Measurements from ENCODE around the gene CRYGN. TPM values are rescaled to one million over a fixed set of nuclear protein-coding genes. Genes with fewer than 3 reads are reported as not detected.
A peak's percentile ranks its signal among the peaks of the same experiment; 100 is the strongest.

CRYGN gene
- total and polyA plus RNA-seq, 2 of the 13 experiments (the other 11 are each of a cell fraction or from before 2014, with no cell fraction given), result 0.11 TPM; not detected in 1

GRCh38 chr7:151406051-151406875 is 33.7 kb downstream of the CRYGN start:
- BruUV-seq (replicated peaks), result no TSS peak
- no peak overlapping the region for H2AFZ ChIP-seq (ENCODE audit: low read length)
- 73% methylated on average over 19 of the region's 24 CpGs for WGBS (ENCODE audit: low lambda C conversion rate)

More at GRCh38 chr7:151406051-151406875, 33.7 kb downstream of the CRYGN start:
- Histone ChIP-seq H3K36me3 (replicated peaks in 1 of 2; ENCODE audit: control insufficient read depth in 1 of 2, insufficient read depth in 2 of 2, low read length in 2 of 2) (no peaks in the 10 kb centered on the region), H3K4me2 (ENCODE audit: low read depth, low read length) (peak overlapping the region; percentile 62; the same call in 1 of the 2 replicates), H3K9ac (ENCODE audit: insufficient read depth, low read depth, low read length) (no peak overlapping the region), H3K27ac (ENCODE audit: extremely low read length, insufficient read depth, low read length) (no peak overlapping the region), H3K4me1 (ENCODE audit: insufficient read depth, low read length) (peaks cover 60% of the 10 kb centered on the region), H3K79me2 (ENCODE audit: insufficient read depth, low read length) (no peaks in the 10 kb centered on the region), H4K20me1 (ENCODE audit: insufficient read depth, low read length) (no peaks in the 10 kb centered on the region), H3K9me3 (ENCODE audit: low read length) (no peaks in the 10 kb centered on the region), H3K4me3 (replicated peaks in 1 of 3; ENCODE audit: insufficient read depth in 1 of 3, low read depth in 2 of 3, low read length in 3 of 3) (no peak overlapping the region), H3K27me3 (ENCODE audit: control insufficient read depth in 1 of 2, insufficient read depth in 2 of 2, low read length in 2 of 2) (peaks cover 0 to 54% of the 10 kb centered on the region in 2 experiments)
- ATAC-seq (no peak), FAIRE-seq (no peak), DNase-seq (ENCODE audit: low spot score) (no peak)
- in situ Hi-C loops (cut with HindIII; ENCODE audit: extremely low pct_ligation_motif_present, low pct_unique_long_range_greater_than_20kb), result no loop called here
- intact Hi-C loops (cut with micrococcal nuclease; ENCODE audit: unreplicated experiment), result loop anchor here (5.0 kb wide), 1 partner anchor 41 kb away; no protein-coding TSS in a partner anchor
- CTCF ChIA-PET (ENCODE audit: low intra/inter-chr PET ratio, low total read pairs), result no interaction called here
- TF ChIP-seq, protein P1, sequence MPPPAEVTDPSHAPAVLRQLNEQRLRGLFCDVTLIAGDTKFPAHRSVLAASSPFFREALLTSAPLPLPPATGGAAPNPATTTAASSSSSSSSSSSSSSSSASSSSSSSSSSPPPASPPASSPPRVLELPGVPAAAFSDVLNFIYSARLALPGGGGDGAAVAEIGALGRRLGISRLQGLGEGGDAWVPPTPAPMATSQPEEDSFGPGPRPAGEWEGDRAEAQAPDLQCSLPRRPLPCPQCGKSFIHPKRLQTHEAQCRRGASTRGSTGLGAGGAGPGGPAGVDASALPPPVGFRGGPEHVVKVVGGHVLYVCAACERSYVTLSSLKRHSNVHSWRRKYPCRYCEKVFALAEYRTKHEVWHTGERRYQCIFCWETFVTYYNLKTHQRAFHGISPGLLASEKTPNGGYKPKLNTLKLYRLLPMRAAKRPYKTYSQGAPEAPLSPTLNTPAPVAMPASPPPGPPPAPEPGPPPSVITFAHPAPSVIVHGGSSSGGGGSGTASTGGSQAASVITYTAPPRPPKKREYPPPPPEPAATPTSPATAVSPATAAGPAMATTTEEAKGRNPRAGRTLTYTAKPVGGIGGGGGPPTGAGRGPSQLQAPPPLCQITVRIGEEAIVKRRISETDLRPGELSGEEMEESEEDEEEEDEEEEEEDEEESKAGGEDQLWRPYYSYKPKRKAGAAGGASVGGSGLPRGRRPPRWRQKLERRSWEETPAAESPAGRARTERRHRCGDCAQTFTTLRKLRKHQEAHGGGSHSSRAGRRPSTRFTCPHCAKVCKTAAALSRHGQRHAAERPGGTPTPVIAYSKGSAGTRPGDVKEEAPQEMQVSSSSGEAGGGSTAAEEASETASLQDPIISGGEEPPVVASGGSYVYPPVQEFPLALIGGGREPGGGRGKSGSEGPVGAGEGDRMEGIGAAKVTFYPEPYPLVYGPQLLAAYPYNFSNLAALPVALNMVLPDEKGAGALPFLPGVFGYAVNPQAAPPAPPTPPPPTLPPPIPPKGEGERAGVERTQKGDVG (CRISPR knock-in tag; IDR thresholded peaks at IDR 0.05; ENCODE audit: borderline replicate concordance), result no peak
- TF ChIP-seq ESRRA (CRISPR knock-in tag; IDR thresholded peaks at IDR 0.05; ENCODE audit: low read depth) (no peak), ZBTB3 (CRISPR knock-in tag; IDR thresholded peaks at IDR 0.05; ENCODE audit: borderline replicate concordance, low read depth) (no peak), CREM (IDR thresholded peaks at IDR 0.05) (no peak), CREM (CRISPR knock-in tag; IDR thresholded peaks at IDR 0.05) (no peak), ZNF766 (CRISPR knock-in tag; IDR thresholded peaks at IDR 0.05; ENCODE audit: borderline replicate concordance) (no peak), BCL6 (CRISPR knock-in tag; IDR thresholded peaks at IDR 0.05) (no peak), ATF3 (CRISPR knock-in tag; IDR thresholded peaks at IDR 0.05) (no peak), DDIT3 (CRISPR knock-in tag; IDR thresholded peaks at IDR 0.05) (no peak), NR2F1 (CRISPR knock-in tag; IDR thresholded peaks at IDR 0.05) (no peak), ATRX (CRISPR knock-in tag; IDR thresholded peaks at IDR 0.05; ENCODE audit: borderline replicate concordance) (no peak), RARG (CRISPR knock-in tag; IDR thresholded peaks at IDR 0.05; ENCODE audit: low read depth) (no peak), ZNF44 (CRISPR knock-in tag; IDR thresholded peaks at IDR 0.05) (no peak), KMT2A (CRISPR knock-in tag; IDR thresholded peaks at IDR 0.05) (no peak), ZNF564 (CRISPR knock-in tag; IDR thresholded peaks at IDR 0.05) (no peak)
- TF ChIP-seq, protein P2, sequence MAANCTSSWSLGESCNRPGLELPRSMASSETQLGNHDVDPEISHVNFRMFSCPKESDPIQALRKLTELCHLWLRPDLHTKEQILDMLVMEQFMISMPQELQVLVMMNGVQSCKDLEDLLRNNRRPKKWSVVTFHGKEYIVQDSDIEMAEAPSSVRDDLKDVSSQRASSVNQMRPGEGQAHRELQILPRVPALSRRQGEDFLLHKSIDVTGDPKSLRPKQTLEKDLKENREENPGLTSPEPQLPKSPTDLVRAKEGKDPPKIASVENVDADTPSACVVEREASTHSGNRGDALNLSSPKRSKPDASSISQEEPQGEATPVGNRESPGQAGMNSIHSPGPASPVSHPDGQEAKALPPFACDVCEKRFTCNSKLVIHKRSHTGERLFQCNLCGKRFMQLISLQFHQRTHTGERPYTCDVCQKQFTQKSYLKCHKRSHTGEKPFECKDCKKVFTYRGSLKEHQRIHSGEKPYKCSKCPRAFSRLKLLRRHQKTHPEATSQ (CRISPR knock-in tag; IDR thresholded peaks at IDR 0.05; ENCODE audit: borderline replicate concordance), result no peak
- TF ChIP-seq, protein P3, sequence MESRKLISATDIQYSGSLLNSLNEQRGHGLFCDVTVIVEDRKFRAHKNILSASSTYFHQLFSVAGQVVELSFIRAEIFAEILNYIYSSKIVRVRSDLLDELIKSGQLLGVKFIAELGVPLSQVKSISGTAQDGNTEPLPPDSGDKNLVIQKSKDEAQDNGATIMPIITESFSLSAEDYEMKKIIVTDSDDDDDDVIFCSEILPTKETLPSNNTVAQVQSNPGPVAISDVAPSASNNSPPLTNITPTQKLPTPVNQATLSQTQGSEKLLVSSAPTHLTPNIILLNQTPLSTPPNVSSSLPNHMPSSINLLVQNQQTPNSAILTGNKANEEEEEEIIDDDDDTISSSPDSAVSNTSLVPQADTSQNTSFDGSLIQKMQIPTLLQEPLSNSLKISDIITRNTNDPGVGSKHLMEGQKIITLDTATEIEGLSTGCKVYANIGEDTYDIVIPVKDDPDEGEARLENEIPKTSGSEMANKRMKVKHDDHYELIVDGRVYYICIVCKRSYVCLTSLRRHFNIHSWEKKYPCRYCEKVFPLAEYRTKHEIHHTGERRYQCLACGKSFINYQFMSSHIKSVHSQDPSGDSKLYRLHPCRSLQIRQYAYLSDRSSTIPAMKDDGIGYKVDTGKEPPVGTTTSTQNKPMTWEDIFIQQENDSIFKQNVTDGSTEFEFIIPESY (CRISPR knock-in tag; IDR thresholded peaks at IDR 0.05), result no peak
- POLR2A ChIA-PET, result no interaction called here
